ENCODE results near the gene DAZAP1. TPM values are rescaled to one million over a fixed set of nuclear protein-coding genes. Genes with fewer than 3 reads are reported as not detected.

Gene DAZAP1
- total RNA-seq, 1 experiment from 2014 or later = 151 TPM

DNA sequence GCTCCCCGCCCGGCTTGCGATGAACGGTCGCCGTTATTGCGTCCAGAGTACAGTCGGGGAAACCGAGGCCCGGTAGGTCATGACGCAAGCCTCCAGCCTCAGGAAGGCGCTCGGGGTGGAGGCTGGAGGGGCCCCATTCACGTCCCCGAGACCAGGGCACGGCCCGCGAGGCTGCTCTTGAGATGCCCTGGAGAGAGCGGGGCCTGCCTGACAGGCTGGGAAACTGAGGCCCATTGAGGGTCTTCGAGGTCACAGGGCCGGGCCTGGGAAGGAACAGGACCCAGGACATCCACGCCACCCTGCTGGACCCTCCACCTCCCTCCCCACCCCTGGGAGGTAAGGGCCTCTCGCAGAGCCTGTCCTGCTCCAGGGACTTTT is 23.3 kb upstream of the DAZAP1 start:
- TF ChIP-seq, protein P1, sequence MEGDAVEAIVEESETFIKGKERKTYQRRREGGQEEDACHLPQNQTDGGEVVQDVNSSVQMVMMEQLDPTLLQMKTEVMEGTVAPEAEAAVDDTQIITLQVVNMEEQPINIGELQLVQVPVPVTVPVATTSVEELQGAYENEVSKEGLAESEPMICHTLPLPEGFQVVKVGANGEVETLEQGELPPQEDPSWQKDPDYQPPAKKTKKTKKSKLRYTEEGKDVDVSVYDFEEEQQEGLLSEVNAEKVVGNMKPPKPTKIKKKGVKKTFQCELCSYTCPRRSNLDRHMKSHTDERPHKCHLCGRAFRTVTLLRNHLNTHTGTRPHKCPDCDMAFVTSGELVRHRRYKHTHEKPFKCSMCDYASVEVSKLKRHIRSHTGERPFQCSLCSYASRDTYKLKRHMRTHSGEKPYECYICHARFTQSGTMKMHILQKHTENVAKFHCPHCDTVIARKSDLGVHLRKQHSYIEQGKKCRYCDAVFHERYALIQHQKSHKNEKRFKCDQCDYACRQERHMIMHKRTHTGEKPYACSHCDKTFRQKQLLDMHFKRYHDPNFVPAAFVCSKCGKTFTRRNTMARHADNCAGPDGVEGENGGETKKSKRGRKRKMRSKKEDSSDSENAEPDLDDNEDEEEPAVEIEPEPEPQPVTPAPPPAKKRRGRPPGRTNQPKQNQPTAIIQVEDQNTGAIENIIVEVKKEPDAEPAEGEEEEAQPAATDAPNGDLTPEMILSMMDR (IDR thresholded peaks at IDR 0.05; ENCODE audit: unreplicated experiment) = no peak
- peak overlapping the region; percentile 79 for H3K4me3 Mint-ChIP-seq (ENCODE audit: low read depth, unreplicated experiment)
- H3K27me3 Mint-ChIP-seq (ENCODE audit: unreplicated experiment) = peaks cover 8% of the 10 kb centered on the region
- H3K4me1 Mint-ChIP-seq (ENCODE audit: low read depth, unreplicated experiment) = peaks cover 8% of the 10 kb centered on the region
- no peaks in the 10 kb centered on the region for H3K9me3 Mint-ChIP-seq (ENCODE audit: low read depth, unreplicated experiment)
- intact Hi-C loops (cut with micrococcal nuclease; ENCODE audit: unreplicated experiment) = no loop called here
- no peak for DNase-seq
- CTCF ChIA-PET = no interaction called here
- H3K36me3 Mint-ChIP-seq (ENCODE audit: insufficient read depth, unreplicated experiment) = peaks cover 21% of the 10 kb centered on the region
- H3K27ac Mint-ChIP-seq (ENCODE audit: unreplicated experiment) = no peak overlapping the region
- BruUV-seq (replicated peaks) = no TSS peak

- TSS peak; percentile 39 for BruUV-seq (replicated peaks)
- CTCF ChIA-PET = no interaction called here
- Mint-ChIP-seq H3K27me3 (ENCODE audit: unreplicated experiment) (peaks cover 8% of the 10 kb centered on the region), H3K4me3 (ENCODE audit: low read depth, unreplicated experiment) (peak overlapping the region; percentile 79), H3K27ac (ENCODE audit: unreplicated experiment) (no peak overlapping the region), H3K36me3 (ENCODE audit: insufficient read depth, unreplicated experiment) (peaks cover 21% of the 10 kb centered on the region), H3K9me3 (ENCODE audit: low read depth, unreplicated experiment) (no peaks in the 10 kb centered on the region), H3K4me1 (ENCODE audit: low read depth, unreplicated experiment) (peaks cover 8% of the 10 kb centered on the region)
- TF ChIP-seq, protein P1 (IDR thresholded peaks at IDR 0.05; ENCODE audit: unreplicated experiment) = no peak
- intact Hi-C loops (cut with micrococcal nuclease; ENCODE audit: unreplicated experiment) = no loop called here
- DNase-seq = no peak
These were observed 22.8 kb upstream of the DAZAP1 start for GRCh38 chr19:1384478-1385110.

- CTCF ChIA-PET = no interaction called here
- no peak overlapping the region for H3K4me3 Mint-ChIP-seq (ENCODE audit: low read depth, unreplicated experiment)
- no TSS peak for BruUV-seq (replicated peaks)
- H3K27me3 Mint-ChIP-seq (ENCODE audit: unreplicated experiment) = peaks cover 8% of the 10 kb centered on the region
- no peak overlapping the region for H3K27ac Mint-ChIP-seq (ENCODE audit: unreplicated experiment)
- peaks cover 23% of the 10 kb centered on the region for H3K36me3 Mint-ChIP-seq (ENCODE audit: insufficient read depth, unreplicated experiment)
- TF ChIP-seq, protein P1 (IDR thresholded peaks at IDR 0.05; ENCODE audit: unreplicated experiment) = no peak
- H3K4me1 Mint-ChIP-seq (ENCODE audit: low read depth, unreplicated experiment) = peaks cover 8% of the 10 kb centered on the region
- intact Hi-C loops (cut with micrococcal nuclease; ENCODE audit: unreplicated experiment) = no loop called here
- H3K9me3 Mint-ChIP-seq (ENCODE audit: low read depth, unreplicated experiment) = no peaks in the 10 kb centered on the region
- DNase-seq = no peak
These were observed 21.6 kb upstream of the DAZAP1 start for GRCh38 chr19:1385816-1386215.

- Mint-ChIP-seq H3K9me3 (ENCODE audit: low read depth, unreplicated experiment) (no peaks in the 10 kb centered on the region), H3K36me3 (ENCODE audit: insufficient read depth, unreplicated experiment) (peaks cover 30% of the 10 kb centered on the region), H3K27me3 (ENCODE audit: unreplicated experiment) (peaks cover 8% of the 10 kb centered on the region), H3K4me1 (ENCODE audit: low read depth, unreplicated experiment) (peaks cover 8% of the 10 kb centered on the region), H3K27ac (ENCODE audit: unreplicated experiment) (no peak overlapping the region), H3K4me3 (ENCODE audit: low read depth, unreplicated experiment) (no peak overlapping the region)
- DNase-seq = no peak
- intact Hi-C loops (cut with micrococcal nuclease; ENCODE audit: unreplicated experiment) = no loop called here
- no TSS peak for BruUV-seq (replicated peaks)
- TF ChIP-seq, protein P1 (IDR thresholded peaks at IDR 0.05; ENCODE audit: unreplicated experiment) = no peak
- CTCF ChIA-PET = no interaction called here
These were observed 20.3 kb upstream of the DAZAP1 start for GRCh38 chr19:1386945-1387683.

Measured in Calu3 (cell line).